A549 (cell line): ENCODE data around the gene CD101. TPM values are rescaled to one million over a fixed set of nuclear protein-coding genes. Genes with fewer than 3 reads are reported as not detected.

Experiments used
- ATAC-seq, 2 experiments: fragments of 200-7000 bp in 1 of 2; fragments of >200 bp in 1 of 2; cut with Nextera tagmentation in 1 of 2; cut with Tn5 transposase in 1 of 2; 3 replicates each; pipeline versions ENCODE4 v1.8.0 to v1.9.1; 2018 to 2020; ENCODE audit warnings: mild to moderate bottlenecking in 1 of 2, moderate library complexity in 1 of 2
- CTCF ChIA-PET: fragments of 300-600 bp; sonication (Branson Sonifier 250); formaldehyde crosslinking; extraction: SDS; loops from one replicate; lab custom pipeline; 2021; ENCODE audit warnings: antibody characterized with exemption, inconsistent platforms; lab: Yijun Ruan, JAX
- POLR2A ChIA-PET: fragments of 350-600 bp; formaldehyde crosslinking; extraction: SDS; loops from one replicate; lab custom pipeline; 2021; ENCODE audit warnings: antibody characterized with exemption, inconsistent platforms; lab: Yijun Ruan, JAX
- DNase-seq, 2 experiments: peaks; one replicate each; pipeline versions ENCODE4 v3.0.0 to v3.0.0-alpha.2; 2011 to 2016; ENCODE audit warnings: low read depth in 1 of 2, low spot score in 1 of 2
- FAIRE-seq: peaks from 2 replicates; lab custom pipeline; 2011; peaks lifted over from hg19 to GRCh38; lab: Jason Lieb, UNC
- H3K27ac ChIP-seq, 2 experiments: fragments of >200 bp; sonication (Bioruptor Twin); formaldehyde crosslinking; 3 replicates each; pipeline ENCODE4 v1.5.1; 2016 to 2017
- H3K4me1 ChIP-seq: fragments of >200 bp; sonication (Bioruptor Twin); formaldehyde crosslinking; 3 replicates; pipeline ENCODE4 v1.6.1; 2016
- H3K4me2 ChIP-seq: fragments of >200 bp; sonication (Bioruptor Twin); formaldehyde crosslinking; 3 replicates; pipeline ENCODE4 v1.6.1; 2016
- H3K4me3 ChIP-seq: fragments of >200 bp; sonication (Bioruptor Twin); formaldehyde crosslinking; 3 replicates; pipeline ENCODE4 v1.5.1; 2016
- H3K9me3 ChIP-seq: fragments of >200 bp; sonication (Bioruptor Twin); formaldehyde crosslinking; 3 replicates; pipeline ENCODE4 v1.6.1; 2016
- BCL3 ChIP-seq: fragments of >200 bp; sonication (Bioruptor Twin); formaldehyde crosslinking; IDR thresholded peaks from 3 replicates; pipeline ENCODE4 v1.6.1; 2016
- BHLHE40 ChIP-seq: IDR thresholded peaks from 2 replicates; pipeline ENCODE4 v1.6.1; 2012; ENCODE audit warnings: low read depth, low read length, inconsistent platforms
- CEBPB ChIP-seq, 2 experiments: fragments of >200 bp in 1 of 2; sonication (Bioruptor Twin) in 1 of 2; formaldehyde crosslinking in 1 of 2; IDR thresholded peaks; 2 replicates each; pipeline ENCODE4 v1.6.1; 2012 to 2016
- CHD2 ChIP-seq: fragments of 150-350 bp; IDR thresholded peaks from 2 replicates; pipeline ENCODE4 v1.6.1; 2014; ENCODE audit warnings: low read length; ENCODE audit not compliant: partially characterized antibody
- E2F6 ChIP-seq: IDR thresholded peaks from 2 replicates; pipeline ENCODE4 v1.6.1; 2012; ENCODE audit warnings: low read depth, borderline replicate concordance
- EHF ChIP-seq: fragments of 250-450 bp; sonication (Bioruptor Pico); IDR thresholded peaks from 2 replicates; pipeline ENCODE4 v1.5.0; 2020; ENCODE audit warnings: mild to moderate bottlenecking
- FOSB ChIP-seq: fragments of 250-450 bp; sonication (Bioruptor Pico); IDR thresholded peaks from 2 replicates; pipeline ENCODE4 v1.5.0; 2020; ENCODE audit warnings: mild to moderate bottlenecking, moderate library complexity
- FOSL2 ChIP-seq, 2 experiments: fragments of 450-650 bp in 1 of 2; fragments of >200 bp in 1 of 2; sonication (Bioruptor Twin) in 1 of 2; formaldehyde crosslinking; IDR thresholded peaks; 2 replicates each; pipeline versions ENCODE4 v1.5.0 to v1.6.1; 2016 to 2020; ENCODE audit warnings: mild to moderate bottlenecking in 1 of 2, moderate library complexity in 1 of 2
- HDAC2 ChIP-seq: fragments of 200-600 bp; sonication (generic); IDR thresholded peaks from 2 replicates; pipeline ENCODE4 v1.6.1; 2016
- HEYL ChIP-seq: fragments of 250-450 bp; sonication (Bioruptor Pico); IDR thresholded peaks from 2 replicates; pipeline ENCODE4 v1.8.0; 2021; ENCODE audit warnings: mild to moderate bottlenecking, moderate library complexity
- HMGXB4 ChIP-seq: fragments of 250-450 bp; sonication (Bioruptor Pico); IDR thresholded peaks from 2 replicates; pipeline ENCODE4 v1.5.0; 2021; ENCODE audit warnings: mild to moderate bottlenecking, moderate library complexity, borderline replicate concordance
- JUN ChIP-seq, 2 experiments: fragments of >200 bp; sonication (Bioruptor Twin); formaldehyde crosslinking; IDR thresholded peaks; 2 replicates in 1 of 2; 3 replicates in 1 of 2; pipeline ENCODE4 v1.6.1; 2016 to 2017
- KDM1A ChIP-seq: fragments of 200-600 bp; sonication (generic); IDR thresholded peaks from 2 replicates; pipeline ENCODE4 v1.6.1; 2016; ENCODE audit warnings: low read depth, mild to moderate bottlenecking
- KDM5A ChIP-seq: fragments of 200-600 bp; sonication (generic); IDR thresholded peaks from 2 replicates; pipeline ENCODE4 v1.6.1; 2016; ENCODE audit warnings: antibody characterized with exemption, mild to moderate bottlenecking
- MAFK ChIP-seq: fragments of 450-650 bp; IDR thresholded peaks from 2 replicates; pipeline ENCODE4 v1.6.1; 2014; ENCODE audit not compliant: partially characterized antibody
- MAX ChIP-seq: IDR thresholded peaks from 2 replicates; pipeline ENCODE4 v1.6.1; 2012
- MYC ChIP-seq: IDR thresholded peaks from 2 replicates; pipeline ENCODE4 v1.6.1; 2012; ENCODE audit warnings: mild to moderate bottlenecking, inconsistent platforms, low read length, improper control_type of control experiment, borderline replicate concordance
- NFE2L2 ChIP-seq: fragments of 150-350 bp; conservative IDR thresholded peaks from 2 replicates; pipeline ENCODE4 v1.6.1; 2014; ENCODE audit warnings: low read length
- NPAS2 ChIP-seq: fragments of 250-450 bp; sonication (Bioruptor Pico); IDR thresholded peaks from 2 replicates; pipeline ENCODE4 v1.8.0; 2022; ENCODE audit warnings: mild to moderate bottlenecking, moderate library complexity, borderline replicate concordance
- PBX3 ChIP-seq: IDR thresholded peaks from 2 replicates; pipeline ENCODE4 v1.6.1; 2012
- POLR2AphosphoS2 ChIP-seq: conservative IDR thresholded peaks from 2 replicates; pipeline ENCODE4 v1.6.1; 2012; ENCODE audit warnings: low read length, improper control_type of control experiment, inconsistent platforms
- RAD21 ChIP-seq, 2 experiments: fragments of >200 bp in 1 of 2; sonication (Bioruptor Twin) in 1 of 2; formaldehyde crosslinking in 1 of 2; IDR thresholded peaks in 1 of 2; conservative IDR thresholded peaks in 1 of 2; 2 replicates in 1 of 2; 3 replicates in 1 of 2; pipeline ENCODE4 v1.6.1; 2012 to 2018; ENCODE audit warnings: inconsistent platforms in 1 of 2
- RARB ChIP-seq: fragments of 250-450 bp; sonication (Bioruptor Pico); IDR thresholded peaks from 2 replicates; pipeline ENCODE4 v1.8.0; 2021; ENCODE audit warnings: mild to moderate bottlenecking, moderate library complexity
- RCOR1 ChIP-seq: fragments of 150-350 bp; IDR thresholded peaks from 2 replicates; pipeline ENCODE4 v1.6.1; 2014; ENCODE audit warnings: antibody characterized with exemption, low read length, low read depth
- SREBF2 ChIP-seq: fragments of 450-650 bp; IDR thresholded peaks from 2 replicates; pipeline ENCODE4 v1.6.1; 2014; ENCODE audit warnings: mild to moderate bottlenecking, moderate library complexity
- USF2 ChIP-seq: fragments of 450-650 bp; IDR thresholded peaks from 2 replicates; pipeline ENCODE4 v1.6.1; 2014; ENCODE audit warnings: antibody characterized with exemption
- ZFP36 ChIP-seq: fragments of 450-650 bp; IDR thresholded peaks from 2 replicates; pipeline ENCODE4 v1.6.1; 2014; ENCODE audit warnings: borderline replicate concordance; ENCODE audit not compliant: partially characterized antibody
- ZNF302 ChIP-seq: fragments of 250-450 bp; sonication (Bioruptor Pico); IDR thresholded peaks from 2 replicates; pipeline ENCODE4 v1.9.0; 2021; ENCODE audit warnings: inconsistent platforms, mild to moderate bottlenecking, moderate library complexity
- ZSCAN20 ChIP-seq: fragments of 250-450 bp; sonication (Bioruptor Pico); IDR thresholded peaks from 2 replicates; pipeline ENCODE4 v1.8.0; 2022; ENCODE audit warnings: mild to moderate bottlenecking, moderate library complexity
- WGBS: methylation state at CpG from one replicate; pipeline ENCODE4 v1.1.6; 2017; ENCODE audit errors: missing lambda C conversion rate; 5-methylcytosine and 5-hydroxymethylcytosine counted together
- polyA plus RNA-seq, 4 experiments: library from polyadenylated mRNA; depleted of rRNA in 3 of 4; stranded (reverse); fragments of >200 nt; fragmentation: RNase III in 1 of 4; extraction: RNeasy Plus Mini Kit Qiagen cat#74134 plus additional on column Dnase treatment in 1 of 4; gene quantifications; 2 replicates in 3 of 4; 3 replicates in 1 of 4; pipeline ENCODE4 v1.2.3, GENCODE V29; 2011 to 2017

CD101 gene
- polyA plus RNA-seq, 2 of the 4 experiments (the other 2 are of a cell fraction): 0.21 to 0.52 TPM

GRCh38 chr1:117032266-117032665, 30.7 kb downstream of the CD101 start (continued):
- no peak for TF ChIP-seq POLR2AphosphoS2
- TF ChIP-seq NFE2L2: no peak
- TF ChIP-seq FOSB (CRISPR knock-in tag): no peak
- no peak for TF ChIP-seq MAFK
- TF ChIP-seq RAD21 (conservative IDR thresholded peaks at IDR 0.05 in 1 of 2, IDR thresholded peaks at IDR 0.05 in 1 of 2): no peak
- TF ChIP-seq ZFP36: no peak
- TF ChIP-seq RARB: no peak

GRCh38 chr1:117032681-117033539, 31.4 kb downstream of the CD101 start:
- Histone ChIP-seq H3K27ac (no peak overlapping the region), H3K4me2 (no peak overlapping the region), H3K9me3 (no peaks in the 10 kb centered on the region), H3K4me3 (no peak overlapping the region)
- no peak for DNase-seq
- WGBS: 72% methylated on average over 11 of the region's 11 CpGs
- POLR2A ChIA-PET: no interaction called here
- no peak for TF ChIP-seq PBX3
- TF ChIP-seq KDM1A: no peak
- TF ChIP-seq FOSL2 (IDR thresholded peaks at IDR 0.05): no peak
- no peak for TF ChIP-seq FOSL2 (CRISPR knock-in tag; IDR thresholded peaks at IDR 0.05)
- no peak for TF ChIP-seq NPAS2
- no peak for TF ChIP-seq USF2
- no peak for TF ChIP-seq POLR2AphosphoS2
- TF ChIP-seq KDM5A: no peak
- TF ChIP-seq E2F6: no peak
- no peak for TF ChIP-seq FOSB (CRISPR knock-in tag)
- TF ChIP-seq MAX: no peak
- TF ChIP-seq CEBPB (IDR thresholded peaks at IDR 0.05): no peak
- no peak for TF ChIP-seq ZNF302
- no peak for TF ChIP-seq RCOR1
- TF ChIP-seq, all 56 proteins: peak for 0
- CTCF ChIA-PET: interaction anchor here (0.9 kb wide), 1 partner anchor 130 kb away, joined by 3 read pairs; no protein-coding TSS in a partner anchor
- FAIRE-seq: no peak
- no peaks in the 10 kb centered on the region for H3K4me1 ChIP-seq
- no peak for ATAC-seq

- no peak overlapping the region for H3K4me2 ChIP-seq
- no peak for FAIRE-seq
- no peak overlapping the region for H3K27ac ChIP-seq
- ChIA-PET CTCF (no interaction called here), POLR2A (no interaction called here)
- H3K4me3 ChIP-seq: no peak overlapping the region
- 79% methylated on average over 7 of the region's 7 CpGs for WGBS
- ATAC-seq: no peak
- no peaks in the 10 kb centered on the region for H3K9me3 ChIP-seq
- H3K4me1 ChIP-seq: no peaks in the 10 kb centered on the region
- no peak for DNase-seq
- TF ChIP-seq JUN (IDR thresholded peaks at IDR 0.05) (no peak), BHLHE40 (no peak), KDM1A (no peak), BCL3 (no peak), E2F6 (no peak), HEYL (CRISPR knock-in tag) (no peak), HMGXB4 (CRISPR knock-in tag) (no peak), CHD2 (no peak), SREBF2 (no peak), CEBPB (IDR thresholded peaks at IDR 0.05) (no peak), EHF (CRISPR knock-in tag) (no peak), RCOR1 (no peak), HDAC2 (no peak), MYC (no peak), ZSCAN20 (no peak)
Measured at GRCh38 chr1:117033772-117034171, 32.2 kb downstream of the CD101 start.
